ENCODE results near the gene GALM. TPM values are rescaled to one million over a fixed set of nuclear protein-coding genes. Genes with fewer than 3 reads are reported as not detected.

The GALM gene
- total RNA-seq, 1 experiment from 2014 or later, result 48.7 TPM

GRCh38 chr2:38668779-38669479, 3.0 kb downstream of the GALM start:
- Histone ChIP-seq H3K27me3 (replicated peaks; ENCODE audit: control insufficient read depth, insufficient read depth, low read length) (no peaks in the 10 kb centered on the region), H3K4me3 (ENCODE audit: low read depth, low read length) (no peak overlapping the region), H3K36me3 (ENCODE audit: control insufficient read depth, insufficient read depth, low read length) (no peaks in the 10 kb centered on the region; the same call in 1 of the 2 replicates), H3K4me1 (peaks cover 20% of the 10 kb centered on the region), H3K9me3 (no peaks in the 10 kb centered on the region)
- CTCF ChIA-PET, result no interaction called here
- peaks cover 42% of the 10 kb centered on the region for H3K4me1 Mint-ChIP-seq (ENCODE audit: low read depth, unreplicated experiment)
- DNase-seq, result no peak
- no peaks in the 10 kb centered on the region for H3K27me3 Mint-ChIP-seq (ENCODE audit: insufficient read depth, unreplicated experiment)
- H3K9me3 Mint-ChIP-seq (ENCODE audit: unreplicated experiment), result no peaks in the 10 kb centered on the region
- POLR2A ChIA-PET, result no interaction called here
- H3K36me3 Mint-ChIP-seq (ENCODE audit: insufficient read depth, unreplicated experiment), result peaks cover 4% of the 10 kb centered on the region
- TF ChIP-seq CTCF (IDR thresholded peaks at IDR 0.05; ENCODE audit: insufficient read depth in 1 of 2, low read depth in 1 of 2, low read length in 1 of 2, severe bottlenecking in 1 of 2, unreplicated experiment in 1 of 2), result no peak
- intact Hi-C loops (cut with micrococcal nuclease; ENCODE audit: unreplicated experiment), result loop anchor here (5.0 kb wide), 1 partner anchor 48 kb away; no protein-coding TSS in a partner anchor
- peak overlapping the region; percentile 29 for H3K4me3 Mint-ChIP-seq (ENCODE audit: unreplicated experiment)
- H3K27ac Mint-ChIP-seq (ENCODE audit: unreplicated experiment), result peak overlapping the region; percentile 71
- BruUV-seq (replicated peaks), result no TSS peak

- intact Hi-C loops (cut with micrococcal nuclease; ENCODE audit: unreplicated experiment), result no loop called here
- no peak overlapping the region for H3K27ac Mint-ChIP-seq (ENCODE audit: unreplicated experiment)
- ChIA-PET CTCF (no interaction called here), POLR2A (no interaction called here)
- H3K9me3 Mint-ChIP-seq (ENCODE audit: unreplicated experiment), result no peaks in the 10 kb centered on the region
- Histone ChIP-seq H3K4me1 (peaks cover 20% of the 10 kb centered on the region), H3K9me3 (no peaks in the 10 kb centered on the region), H3K27me3 (replicated peaks; ENCODE audit: control insufficient read depth, insufficient read depth, low read length) (no peaks in the 10 kb centered on the region), H3K4me3 (ENCODE audit: low read depth, low read length) (no peak overlapping the region), H3K36me3 (ENCODE audit: control insufficient read depth, insufficient read depth, low read length) (no peaks in the 10 kb centered on the region; the same call in 1 of the 2 replicates)
- no peak overlapping the region for H3K4me3 Mint-ChIP-seq (ENCODE audit: unreplicated experiment)
- H3K36me3 Mint-ChIP-seq (ENCODE audit: insufficient read depth, unreplicated experiment), result peaks cover 20% of the 10 kb centered on the region
- no peak for TF ChIP-seq CTCF (IDR thresholded peaks at IDR 0.05; ENCODE audit: insufficient read depth in 1 of 2, low read depth in 1 of 2, low read length in 1 of 2, severe bottlenecking in 1 of 2, unreplicated experiment in 1 of 2)
- no TSS peak for BruUV-seq (replicated peaks)
- H3K4me1 Mint-ChIP-seq (ENCODE audit: low read depth, unreplicated experiment), result peaks cover 36% of the 10 kb centered on the region
- H3K27me3 Mint-ChIP-seq (ENCODE audit: insufficient read depth, unreplicated experiment), result no peaks in the 10 kb centered on the region
- no peak for DNase-seq
Observed at GRCh38 chr2:38671303-38671702, 5.4 kb downstream of the GALM start.

DNA sequence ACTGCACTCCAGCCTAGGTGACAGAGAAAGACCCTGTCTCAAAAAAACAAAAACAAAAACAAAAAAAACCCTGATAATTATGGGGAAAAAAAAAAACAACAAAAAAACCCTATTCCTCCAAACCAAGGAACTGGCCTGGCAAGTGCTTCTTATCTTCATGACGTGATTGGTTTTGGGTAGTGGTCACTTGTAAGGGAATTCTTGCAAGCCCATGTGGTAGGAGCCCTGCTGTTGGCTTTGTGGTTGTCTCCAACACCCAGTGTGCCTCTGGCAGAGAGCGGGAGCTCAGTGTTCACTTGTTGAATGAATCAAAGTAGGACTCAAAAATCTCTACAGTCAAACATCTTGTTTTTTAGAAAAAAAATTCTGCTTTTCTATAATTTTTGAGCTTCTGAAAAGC, 6.0 kb downstream of the GALM start:
- H3K9me3 Mint-ChIP-seq (ENCODE audit: unreplicated experiment), result no peaks in the 10 kb centered on the region
- Histone ChIP-seq H3K9me3 (no peaks in the 10 kb centered on the region), H3K4me3 (ENCODE audit: low read depth, low read length) (no peak overlapping the region), H3K36me3 (ENCODE audit: control insufficient read depth, insufficient read depth, low read length) (no peaks in the 10 kb centered on the region; the same call in 1 of the 2 replicates), H3K4me1 (peaks cover 17% of the 10 kb centered on the region), H3K27me3 (replicated peaks; ENCODE audit: control insufficient read depth, insufficient read depth, low read length) (no peaks in the 10 kb centered on the region)
- intact Hi-C loops (cut with micrococcal nuclease; ENCODE audit: unreplicated experiment), result no loop called here
- POLR2A ChIA-PET, result interaction anchor here (1.2 kb wide), 1 partner anchor 79 kb away, joined by 3 read pairs; the partner anchor contains the start of gene SRSF7
- CTCF ChIA-PET, result no interaction called here
- DNase-seq, result no peak
- no peak overlapping the region for H3K27ac Mint-ChIP-seq (ENCODE audit: unreplicated experiment)
- no TSS peak for BruUV-seq (replicated peaks)
- no peaks in the 10 kb centered on the region for H3K27me3 Mint-ChIP-seq (ENCODE audit: insufficient read depth, unreplicated experiment)
- H3K4me1 Mint-ChIP-seq (ENCODE audit: low read depth, unreplicated experiment), result peaks cover 32% of the 10 kb centered on the region
- peaks cover 25% of the 10 kb centered on the region for H3K36me3 Mint-ChIP-seq (ENCODE audit: insufficient read depth, unreplicated experiment)
- no peak for TF ChIP-seq CTCF (IDR thresholded peaks at IDR 0.05; ENCODE audit: insufficient read depth in 1 of 2, low read depth in 1 of 2, low read length in 1 of 2, severe bottlenecking in 1 of 2, unreplicated experiment in 1 of 2)
- no peak overlapping the region for H3K4me3 Mint-ChIP-seq (ENCODE audit: unreplicated experiment)
